Measurements from ENCODE around the gene B4GALNT3. TPM values are rescaled to one million over a fixed set of nuclear protein-coding genes. Genes with fewer than 3 reads are reported as not detected.

B4GALNT3 gene
- total RNA-seq, 4 donors from 2014 or later: 30.7 to 66.2 (median 35.0) TPM

DNA sequence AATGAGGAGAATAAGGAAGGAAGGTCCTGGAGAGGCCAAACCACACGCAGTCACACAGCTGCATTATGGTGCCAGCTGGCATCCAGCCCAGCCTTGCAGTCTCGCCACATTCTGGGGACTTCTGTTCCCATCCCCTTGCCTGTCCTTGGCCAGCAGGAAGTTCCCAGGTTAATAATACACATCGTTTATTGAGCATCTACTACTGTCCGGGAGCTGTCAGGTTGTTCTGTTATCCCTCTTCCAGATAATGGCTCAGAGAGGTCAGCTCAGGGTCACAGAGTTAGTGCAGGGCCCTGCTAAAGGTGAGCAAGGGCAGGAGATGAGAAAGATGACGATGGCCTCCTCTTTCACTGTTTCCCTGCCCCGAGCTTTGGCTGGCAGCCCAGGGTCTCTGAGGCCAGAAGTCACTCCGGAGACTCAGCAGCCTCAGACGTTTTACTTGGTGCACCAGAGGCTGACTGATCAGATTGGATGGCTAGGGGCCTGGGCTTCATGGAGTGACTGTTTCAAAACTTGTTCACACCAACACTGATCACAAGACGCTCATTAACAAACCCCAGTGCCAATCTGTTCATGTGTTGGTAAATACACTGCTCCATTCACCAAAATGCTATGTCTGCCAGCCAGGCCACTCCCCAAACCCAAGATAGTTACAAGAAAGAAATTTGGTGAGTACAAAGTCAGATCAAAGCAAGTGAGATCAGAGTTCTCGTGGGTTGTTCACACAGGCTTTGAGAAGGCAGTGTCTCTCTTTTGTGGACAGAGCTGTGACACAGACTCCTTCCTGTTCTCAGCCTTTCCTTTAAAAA lies 79.2 kb downstream of the B4GALNT3 start:
- WGBS: 21% methylated on average over 10 of the region's 10 CpGs
- peak overlapping the region; percentile 52 for H3K27ac ChIP-seq
- DNase-seq (ENCODE audit: low spot score in 2 of 2): no peak

DNA sequence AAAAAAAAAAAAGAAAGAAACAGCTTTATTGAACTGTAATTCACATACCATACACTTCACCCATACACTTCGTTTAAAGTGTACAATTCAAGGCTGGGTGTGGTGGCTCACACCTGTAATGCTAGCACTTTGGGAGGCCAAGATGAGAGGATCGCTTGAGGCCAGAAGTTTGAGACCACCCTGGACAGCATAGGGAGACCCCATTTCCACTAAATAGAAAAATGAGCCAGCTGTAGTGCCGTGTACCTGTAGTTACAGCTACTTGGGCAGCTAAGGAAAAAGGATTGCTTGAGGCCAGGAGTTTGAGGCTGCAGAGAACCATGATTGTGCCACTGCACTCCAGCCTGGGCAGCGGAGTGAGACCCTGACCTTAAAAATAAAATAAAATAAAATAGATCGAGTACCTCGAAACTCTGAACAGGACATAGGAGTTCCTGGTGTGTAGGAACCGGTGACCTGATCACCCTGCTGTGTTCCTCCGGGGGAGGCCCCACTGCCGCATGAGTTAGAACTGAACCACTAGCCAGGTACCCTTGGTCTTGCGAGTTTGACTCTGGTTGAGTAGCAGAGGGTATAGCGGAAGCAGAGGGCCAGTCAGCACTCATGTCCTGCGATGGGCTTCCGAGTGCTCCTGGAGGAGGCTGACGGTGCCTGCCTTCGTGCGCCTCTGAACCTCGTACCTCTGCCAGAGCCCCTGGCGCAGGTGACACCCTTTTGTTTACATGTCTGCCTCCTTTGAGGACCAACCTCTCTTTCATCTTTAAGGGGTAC lies 80.0 kb downstream of the B4GALNT3 start:
- TF ChIP-seq EP300 (IDR thresholded peaks at IDR 0.05) (no peak), POLR2A (IDR thresholded peaks at IDR 0.05) (no peak), POLR2AphosphoS5 (IDR thresholded peaks at IDR 0.05) (no peak)
- TF ChIP-seq, protein P1, sequence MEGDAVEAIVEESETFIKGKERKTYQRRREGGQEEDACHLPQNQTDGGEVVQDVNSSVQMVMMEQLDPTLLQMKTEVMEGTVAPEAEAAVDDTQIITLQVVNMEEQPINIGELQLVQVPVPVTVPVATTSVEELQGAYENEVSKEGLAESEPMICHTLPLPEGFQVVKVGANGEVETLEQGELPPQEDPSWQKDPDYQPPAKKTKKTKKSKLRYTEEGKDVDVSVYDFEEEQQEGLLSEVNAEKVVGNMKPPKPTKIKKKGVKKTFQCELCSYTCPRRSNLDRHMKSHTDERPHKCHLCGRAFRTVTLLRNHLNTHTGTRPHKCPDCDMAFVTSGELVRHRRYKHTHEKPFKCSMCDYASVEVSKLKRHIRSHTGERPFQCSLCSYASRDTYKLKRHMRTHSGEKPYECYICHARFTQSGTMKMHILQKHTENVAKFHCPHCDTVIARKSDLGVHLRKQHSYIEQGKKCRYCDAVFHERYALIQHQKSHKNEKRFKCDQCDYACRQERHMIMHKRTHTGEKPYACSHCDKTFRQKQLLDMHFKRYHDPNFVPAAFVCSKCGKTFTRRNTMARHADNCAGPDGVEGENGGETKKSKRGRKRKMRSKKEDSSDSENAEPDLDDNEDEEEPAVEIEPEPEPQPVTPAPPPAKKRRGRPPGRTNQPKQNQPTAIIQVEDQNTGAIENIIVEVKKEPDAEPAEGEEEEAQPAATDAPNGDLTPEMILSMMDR (IDR thresholded peaks at IDR 0.05): no peak
- no peaks in the 10 kb centered on the region for H3K9me3 ChIP-seq
- H3K27me3 ChIP-seq: peaks cover 7% of the 10 kb centered on the region
- no peak for DNase-seq (ENCODE audit: low spot score in 2 of 2)
- H3K4me1 ChIP-seq: peaks cover 50% of the 10 kb centered on the region
- 90% methylated on average over 18 of the region's 18 CpGs for WGBS
- H3K36me3 ChIP-seq: no peaks in the 10 kb centered on the region
- H3K27ac ChIP-seq: peak overlapping the region; percentile 52
- no peak overlapping the region for H3K4me3 ChIP-seq

More for the DNA sequence above, 79.2 kb downstream of the B4GALNT3 start:
- H3K9me3 ChIP-seq: no peaks in the 10 kb centered on the region
- H3K27me3 ChIP-seq: no peaks in the 10 kb centered on the region
- TF ChIP-seq POLR2A (IDR thresholded peaks at IDR 0.05) (no peak), POLR2AphosphoS5 (IDR thresholded peaks at IDR 0.05) (no peak), EP300 (IDR thresholded peaks at IDR 0.05) (no peak)
- TF ChIP-seq, protein P1 (IDR thresholded peaks at IDR 0.05): no peak
- peaks cover 50% of the 10 kb centered on the region for H3K4me1 ChIP-seq
- H3K4me3 ChIP-seq: no peak overlapping the region
- no peaks in the 10 kb centered on the region for H3K36me3 ChIP-seq

DNA sequence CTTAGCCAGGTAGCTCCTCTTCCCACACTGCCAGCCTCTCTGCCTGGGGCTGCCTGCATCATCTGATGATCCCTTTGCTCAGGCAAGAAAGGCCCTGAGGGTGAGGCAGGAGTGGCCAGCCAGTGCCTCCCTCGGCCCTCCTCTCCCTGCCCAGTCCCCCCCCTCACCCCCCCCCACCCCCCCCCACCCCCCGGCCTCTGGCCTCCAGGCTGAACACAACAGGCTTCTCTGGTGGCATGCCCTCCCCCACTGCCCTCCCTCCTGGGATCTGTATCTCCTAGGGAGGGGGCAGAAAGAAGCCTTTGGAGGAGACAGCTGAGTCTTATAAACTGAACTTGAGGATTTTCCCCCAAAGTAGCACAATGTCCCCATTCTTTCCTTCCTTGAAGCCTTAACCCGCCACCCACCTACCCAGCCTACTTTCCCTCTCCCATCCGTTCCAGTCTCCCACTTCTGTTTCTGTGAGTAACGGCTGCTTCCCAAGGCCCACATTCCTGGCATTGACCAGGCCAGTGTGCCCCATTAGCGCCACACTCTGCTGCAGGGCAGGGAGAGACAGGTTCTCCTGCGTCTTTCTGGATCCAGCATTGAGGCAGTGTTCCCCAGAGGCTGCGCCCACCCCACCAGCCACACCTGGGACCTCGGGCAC lies 82.1 kb downstream of the B4GALNT3 start:
- H3K27me3 ChIP-seq: peaks cover 15% of the 10 kb centered on the region
- H3K4me3 ChIP-seq: no peak overlapping the region
- H3K9me3 ChIP-seq: no peaks in the 10 kb centered on the region
- H3K36me3 ChIP-seq: no peaks in the 10 kb centered on the region
- no peak for DNase-seq (ENCODE audit: low spot score in 2 of 2)
- peaks cover 56% of the 10 kb centered on the region for H3K4me1 ChIP-seq
- H3K27ac ChIP-seq: peak overlapping the region; percentile 52
- WGBS: 52% methylated on average over 9 of the region's 9 CpGs
- TF ChIP-seq POLR2A (IDR thresholded peaks at IDR 0.05) (no peak), EP300 (IDR thresholded peaks at IDR 0.05) (no peak), POLR2AphosphoS5 (IDR thresholded peaks at IDR 0.05) (no peak)
- TF ChIP-seq, protein P1 (IDR thresholded peaks at IDR 0.05): no peak

DNA sequence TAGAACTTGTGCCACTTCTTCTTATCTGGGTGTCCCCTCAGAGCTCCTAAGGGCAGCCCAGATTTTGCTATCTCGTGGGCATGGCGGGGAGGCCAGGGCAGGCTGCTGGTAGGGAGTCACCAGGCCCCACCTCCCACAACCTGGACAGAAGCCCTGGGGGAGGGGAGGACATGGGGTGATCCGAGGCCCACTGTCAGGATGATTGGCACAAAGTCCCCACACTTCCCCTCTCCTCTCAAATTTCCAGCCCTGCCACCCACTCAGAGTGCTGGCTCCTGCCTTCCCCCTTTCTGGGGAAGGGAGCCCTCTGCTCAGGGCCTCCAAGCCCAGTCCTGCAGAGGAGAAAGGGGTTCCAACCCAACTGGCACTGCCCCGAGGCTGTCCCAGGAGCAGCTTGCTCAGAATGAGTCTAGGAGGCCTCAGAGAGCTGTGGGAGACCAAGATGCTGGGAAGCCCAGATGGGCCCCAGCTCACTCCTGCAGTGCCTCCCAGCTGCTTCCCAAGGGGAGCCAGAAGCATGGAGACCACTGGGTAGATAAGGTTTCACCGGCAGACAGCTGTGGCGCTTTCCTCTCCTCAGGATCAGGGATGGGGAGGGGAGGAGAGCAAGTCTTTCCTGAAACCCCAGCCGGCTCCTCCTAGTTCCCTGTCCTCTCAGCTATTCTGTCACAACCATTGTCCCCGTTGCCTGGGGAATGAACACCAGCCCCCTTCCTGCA lies 82.8 kb downstream of the B4GALNT3 start:
- 73% methylated on average over 7 of the region's 8 CpGs for WGBS
- Histone ChIP-seq H3K9me3 (no peaks in the 10 kb centered on the region), H3K4me1 (peaks cover 59% of the 10 kb centered on the region), H3K27ac (no peak overlapping the region), H3K4me3 (no peak overlapping the region), H3K36me3 (no peaks in the 10 kb centered on the region), H3K27me3 (peaks cover 15% of the 10 kb centered on the region)
- TF ChIP-seq POLR2A (IDR thresholded peaks at IDR 0.05) (no peak), POLR2AphosphoS5 (IDR thresholded peaks at IDR 0.05) (no peak), EP300 (IDR thresholded peaks at IDR 0.05) (no peak)
- TF ChIP-seq, protein P1 (IDR thresholded peaks at IDR 0.05): no peak
- DNase-seq (ENCODE audit: low spot score in 2 of 2): no peak
